Measurements from ENCODE around the gene NHLRC2. TPM values are rescaled to one million over a fixed set of nuclear protein-coding genes. Genes with fewer than 3 reads are reported as not detected.

Gene NHLRC2
- total RNA-seq, 1 donor from 2014 or later: 23.5 TPM

DNA sequence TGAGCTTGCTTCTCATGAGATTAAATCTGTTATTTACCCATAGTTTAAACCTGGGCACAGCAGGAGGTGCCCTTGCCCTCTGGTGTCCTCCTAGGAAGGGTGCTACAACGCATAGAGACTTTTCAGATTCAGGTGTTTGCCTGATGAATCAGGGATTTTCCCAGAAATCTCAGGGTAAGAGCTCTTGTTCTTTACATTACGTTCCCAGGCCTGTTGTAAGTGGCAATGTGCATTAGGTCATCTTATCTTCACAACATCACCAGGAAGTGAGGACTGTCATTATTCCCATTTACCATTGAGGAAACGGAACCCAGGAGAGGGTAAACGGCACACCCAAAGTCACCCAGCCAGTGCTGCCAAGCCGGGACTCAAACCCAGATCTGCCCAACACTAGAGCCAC is 73.0 kb downstream of the NHLRC2 start:
- H3K9me3 Mint-ChIP-seq (ENCODE audit: unreplicated experiment): no peaks in the 10 kb centered on the region
- no peak for DNase-seq

DNA sequence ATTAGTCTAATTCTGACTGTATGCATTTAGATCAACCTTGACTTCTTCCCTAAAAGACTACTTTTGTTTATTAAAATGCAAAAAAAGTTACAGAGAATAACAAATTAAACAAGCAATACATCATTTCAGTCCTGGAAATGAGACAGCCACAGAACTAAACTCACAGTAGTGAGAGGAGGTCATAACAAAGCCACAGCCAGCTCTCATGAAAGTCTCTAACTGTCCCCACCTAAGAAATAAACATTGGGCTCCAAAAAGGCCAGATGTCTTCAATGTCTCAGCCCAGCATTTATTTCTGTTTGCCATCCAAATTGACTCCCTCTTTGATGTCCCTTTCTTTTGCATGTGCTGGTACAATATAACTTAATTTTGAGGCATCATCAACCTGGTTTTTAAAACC is 74.4 kb downstream of the NHLRC2 start:
- H3K27me3 Mint-ChIP-seq (ENCODE audit: unreplicated experiment): no peaks in the 10 kb centered on the region
- no peak overlapping the region for H3K4me3 Mint-ChIP-seq (ENCODE audit: unreplicated experiment)
- TF ChIP-seq, protein P1, sequence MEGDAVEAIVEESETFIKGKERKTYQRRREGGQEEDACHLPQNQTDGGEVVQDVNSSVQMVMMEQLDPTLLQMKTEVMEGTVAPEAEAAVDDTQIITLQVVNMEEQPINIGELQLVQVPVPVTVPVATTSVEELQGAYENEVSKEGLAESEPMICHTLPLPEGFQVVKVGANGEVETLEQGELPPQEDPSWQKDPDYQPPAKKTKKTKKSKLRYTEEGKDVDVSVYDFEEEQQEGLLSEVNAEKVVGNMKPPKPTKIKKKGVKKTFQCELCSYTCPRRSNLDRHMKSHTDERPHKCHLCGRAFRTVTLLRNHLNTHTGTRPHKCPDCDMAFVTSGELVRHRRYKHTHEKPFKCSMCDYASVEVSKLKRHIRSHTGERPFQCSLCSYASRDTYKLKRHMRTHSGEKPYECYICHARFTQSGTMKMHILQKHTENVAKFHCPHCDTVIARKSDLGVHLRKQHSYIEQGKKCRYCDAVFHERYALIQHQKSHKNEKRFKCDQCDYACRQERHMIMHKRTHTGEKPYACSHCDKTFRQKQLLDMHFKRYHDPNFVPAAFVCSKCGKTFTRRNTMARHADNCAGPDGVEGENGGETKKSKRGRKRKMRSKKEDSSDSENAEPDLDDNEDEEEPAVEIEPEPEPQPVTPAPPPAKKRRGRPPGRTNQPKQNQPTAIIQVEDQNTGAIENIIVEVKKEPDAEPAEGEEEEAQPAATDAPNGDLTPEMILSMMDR (IDR thresholded peaks at IDR 0.05; ENCODE audit: partially characterized antibody, unreplicated experiment): no peak
- no peak for DNase-seq
- peaks cover 3% of the 10 kb centered on the region for H3K4me1 Mint-ChIP-seq (ENCODE audit: low read depth, unreplicated experiment)
- no peaks in the 10 kb centered on the region for H3K36me3 Mint-ChIP-seq (ENCODE audit: unreplicated experiment)
- no peaks in the 10 kb centered on the region for H3K9me3 Mint-ChIP-seq (ENCODE audit: unreplicated experiment)
- no peak overlapping the region for H3K27ac Mint-ChIP-seq (ENCODE audit: unreplicated experiment)

More for the DNA sequence above, 73.0 kb downstream of the NHLRC2 start:
- peaks cover 3% of the 10 kb centered on the region for H3K4me1 Mint-ChIP-seq (ENCODE audit: low read depth, unreplicated experiment)
- H3K4me3 Mint-ChIP-seq (ENCODE audit: unreplicated experiment): no peak overlapping the region
- TF ChIP-seq, protein P1 (IDR thresholded peaks at IDR 0.05; ENCODE audit: partially characterized antibody, unreplicated experiment): no peak
- no peak overlapping the region for H3K27ac Mint-ChIP-seq (ENCODE audit: unreplicated experiment)
- H3K36me3 Mint-ChIP-seq (ENCODE audit: unreplicated experiment): no peaks in the 10 kb centered on the region
- H3K27me3 Mint-ChIP-seq (ENCODE audit: unreplicated experiment): no peaks in the 10 kb centered on the region

DNA sequence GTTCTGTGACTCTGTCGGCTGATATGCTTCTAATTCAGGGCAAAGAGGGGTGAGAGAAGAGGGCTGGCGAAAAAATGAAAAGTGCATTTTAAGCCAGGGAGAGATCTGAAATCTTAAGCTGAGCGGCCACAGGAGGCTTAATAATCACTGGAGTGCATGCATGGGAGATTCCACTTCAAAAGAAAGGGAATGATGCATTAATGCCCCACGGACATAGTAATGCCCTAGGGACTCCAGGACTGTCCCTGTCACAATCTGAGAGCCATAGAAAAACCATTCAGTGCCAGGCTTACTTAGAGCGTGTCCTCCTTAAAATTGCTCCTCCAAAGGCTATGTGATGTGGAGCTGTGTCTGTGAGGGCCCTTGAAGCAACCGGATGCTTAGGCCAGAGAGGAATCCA is 75.1 kb downstream of the NHLRC2 start:
- peaks cover 3% of the 10 kb centered on the region for H3K4me1 Mint-ChIP-seq (ENCODE audit: low read depth, unreplicated experiment)

DNA sequence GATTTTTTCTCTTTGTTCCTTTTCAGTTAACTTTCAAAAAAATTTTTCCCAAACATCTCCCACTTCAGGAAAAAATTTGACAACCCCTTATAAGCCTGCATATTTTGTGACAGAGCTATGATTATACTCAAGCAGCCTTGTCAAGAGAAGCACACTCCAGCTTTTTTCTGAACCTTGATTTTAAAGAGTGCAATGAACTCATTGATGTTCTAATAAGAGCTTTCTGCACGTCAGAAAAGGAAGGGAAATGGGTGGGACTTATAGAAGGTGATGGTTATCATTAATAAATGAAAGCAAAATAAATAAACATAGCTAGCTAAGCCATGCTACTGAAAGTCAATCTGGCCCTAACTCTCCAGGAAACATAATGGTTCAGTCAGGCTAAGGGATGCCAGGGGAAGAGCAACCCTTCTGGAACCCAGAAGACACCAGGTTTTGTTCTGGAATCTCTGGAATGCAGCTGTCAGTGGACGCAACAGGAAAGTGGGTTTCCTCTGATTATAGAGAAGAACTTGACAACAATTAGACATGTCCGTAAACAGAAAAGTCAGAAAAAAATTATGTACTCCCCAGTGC is 76.1 kb downstream of the NHLRC2 start:
- Mint-ChIP-seq H3K27ac (ENCODE audit: unreplicated experiment) (no peak overlapping the region), H3K4me1 (ENCODE audit: low read depth, unreplicated experiment) (peaks cover 3% of the 10 kb centered on the region), H3K4me3 (ENCODE audit: unreplicated experiment) (no peak overlapping the region), H3K27me3 (ENCODE audit: unreplicated experiment) (no peaks in the 10 kb centered on the region), H3K36me3 (ENCODE audit: unreplicated experiment) (no peaks in the 10 kb centered on the region), H3K9me3 (ENCODE audit: unreplicated experiment) (no peaks in the 10 kb centered on the region)
- DNase-seq: no peak
- TF ChIP-seq, protein P1 (IDR thresholded peaks at IDR 0.05; ENCODE audit: partially characterized antibody, unreplicated experiment): no peak

More for the DNA sequence above, 75.1 kb downstream of the NHLRC2 start:
- Mint-ChIP-seq H3K36me3 (ENCODE audit: unreplicated experiment) (no peaks in the 10 kb centered on the region), H3K4me3 (ENCODE audit: unreplicated experiment) (no peak overlapping the region), H3K27ac (ENCODE audit: unreplicated experiment) (no peak overlapping the region), H3K27me3 (ENCODE audit: unreplicated experiment) (no peaks in the 10 kb centered on the region), H3K9me3 (ENCODE audit: unreplicated experiment) (no peaks in the 10 kb centered on the region)
- TF ChIP-seq, protein P1 (IDR thresholded peaks at IDR 0.05; ENCODE audit: partially characterized antibody, unreplicated experiment): no peak
- no peak for DNase-seq

DNA sequence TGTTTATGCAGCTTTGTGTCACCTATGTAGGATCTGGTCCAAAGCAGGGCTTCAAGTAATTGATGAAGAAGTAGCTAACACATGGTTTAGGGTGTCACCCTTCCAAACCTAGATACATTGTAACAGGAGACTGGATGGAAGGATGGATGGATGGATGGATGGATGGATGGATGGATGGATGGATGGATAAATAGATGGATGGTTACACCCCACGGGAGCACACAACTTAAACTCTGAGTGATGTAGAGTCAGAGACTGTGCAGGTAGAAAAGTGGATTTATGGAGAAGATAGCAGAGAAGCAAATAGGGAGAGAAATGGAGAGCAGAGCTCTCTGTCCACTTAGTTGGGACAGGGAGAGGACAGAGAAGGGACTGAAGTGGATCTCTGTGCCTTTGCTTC is 78.4 kb downstream of the NHLRC2 start:
- H3K27ac Mint-ChIP-seq (ENCODE audit: unreplicated experiment): no peak overlapping the region
- H3K4me1 Mint-ChIP-seq (ENCODE audit: low read depth, unreplicated experiment): peaks cover 3% of the 10 kb centered on the region
- no peak overlapping the region for H3K4me3 Mint-ChIP-seq (ENCODE audit: unreplicated experiment)
- TF ChIP-seq, protein P1 (IDR thresholded peaks at IDR 0.05; ENCODE audit: partially characterized antibody, unreplicated experiment): no peak
- H3K9me3 Mint-ChIP-seq (ENCODE audit: unreplicated experiment): no peaks in the 10 kb centered on the region
- DNase-seq: no peak
- no peaks in the 10 kb centered on the region for H3K27me3 Mint-ChIP-seq (ENCODE audit: unreplicated experiment)
- H3K36me3 Mint-ChIP-seq (ENCODE audit: unreplicated experiment): no peaks in the 10 kb centered on the region
